IMR-90 (cell line): Measurements from ENCODE around the gene ZNF592. TPM values are rescaled to one million over a fixed set of nuclear protein-coding genes. Genes with fewer than 3 reads are reported as not detected.

Source experiments
- ATAC-seq: fragments of 200-7000 bp; cut with Tn5 transposase; 2 replicates; pipeline ENCODE4 v1.9.1; 2020; ENCODE audit warnings: low read depth, mild to moderate bottlenecking, moderate library complexity
- BruUV-seq: library from RNA; stranded (reverse); fragments of 400-500 nt; replicated peaks from 2 replicates; lab custom pipeline; 2021; lab: Mats Ljungman, UMichigan
- CTCF ChIA-PET: fragments of 300-600 bp; formaldehyde crosslinking; extraction: SDS; loops from one replicate; lab custom pipeline; 2021; ENCODE audit warnings: antibody characterized with exemption; lab: Yijun Ruan, JAX
- POLR2A ChIA-PET: fragments of 300-600 bp; sonication (Branson Sonifier 250); formaldehyde crosslinking; loops from one replicate; lab custom pipeline; 2022; ENCODE audit warnings: antibody characterized with exemption; ENCODE audit not compliant: unreplicated experiment; lab: Charles Lee
- DNase-seq: peaks from one replicate; pipeline ENCODE4 v3.0.0; 2013
- H2AFZ ChIP-seq: replicated peaks from 2 replicates; pipeline ENCODE3; 2013; ENCODE audit warnings: low read length, mild to moderate bottlenecking; ENCODE audit not compliant: poor library complexity
- H2AK5ac ChIP-seq: 2 replicates; pipeline ENCODE4 v1.6.1; 2013; ENCODE audit warnings: low read depth, low read length, inconsistent platforms
- H2AK9ac ChIP-seq: replicated peaks from 2 replicates; pipeline ENCODE3; 2013; ENCODE audit warnings: mild to moderate bottlenecking, low read depth, low read length, moderate library complexity; ENCODE audit not compliant: poor library complexity
- H2BK120ac ChIP-seq: 2 replicates; pipeline ENCODE4 v1.6.1; 2013; ENCODE audit warnings: low read depth, low read length, inconsistent platforms
- H2BK15ac ChIP-seq: 3 replicates; pipeline ENCODE4 v1.6.1; 2013; ENCODE audit warnings: low read depth, low read length, inconsistent platforms
- H2BK20ac ChIP-seq: 2 replicates; pipeline ENCODE4 v1.6.1; 2013; ENCODE audit warnings: low read depth, mild to moderate bottlenecking, inconsistent platforms, low read length, moderate library complexity
- H2BK5ac ChIP-seq: 2 replicates; pipeline ENCODE4 v1.6.1; 2013; ENCODE audit warnings: mild to moderate bottlenecking, low read depth, low read length, inconsistent platforms; ENCODE audit not compliant: poor library complexity, severe bottlenecking
- H3K14ac ChIP-seq: replicated peaks from 2 replicates; pipeline ENCODE4 v1.6.1; 2013; ENCODE audit warnings: low read depth, low read length, inconsistent platforms
- H3K18ac ChIP-seq: 2 replicates; pipeline ENCODE4 v1.6.1; 2013; ENCODE audit warnings: low read depth, low read length, control low read depth
- H3K23ac ChIP-seq: 2 replicates; pipeline ENCODE4 v1.6.1; 2013; ENCODE audit warnings: low read depth, low read length, inconsistent platforms
- H3K27ac ChIP-seq: 2 replicates; pipeline ENCODE4 v1.5.1; 2013; ENCODE audit warnings: mild to moderate bottlenecking, control low read depth, low read length; ENCODE audit not compliant: insufficient read depth
- H3K27me3 ChIP-seq: 2 replicates; pipeline ENCODE4 v1.6.1; 2013; ENCODE audit warnings: low read length; ENCODE audit not compliant: control insufficient read depth, insufficient read depth
- H3K36me3 ChIP-seq: 2 replicates; pipeline ENCODE4 v1.6.1; 2013; ENCODE audit warnings: low read length, mixed read lengths; ENCODE audit not compliant: control insufficient read depth, insufficient read depth
- H3K4ac ChIP-seq: 2 replicates; pipeline ENCODE4 v1.6.1; 2013; ENCODE audit warnings: low read depth, low read length, inconsistent platforms
- H3K4me1 ChIP-seq: 2 replicates; pipeline ENCODE4 v1.6.1; 2013; ENCODE audit warnings: low read length, mixed read lengths; ENCODE audit not compliant: control insufficient read depth, insufficient read depth
- H3K4me2 ChIP-seq: 2 replicates; pipeline ENCODE4 v1.6.1; 2013; ENCODE audit warnings: low read depth, mild to moderate bottlenecking, control low read depth, low read length, moderate library complexity
- H3K4me3 ChIP-seq: 2 replicates; pipeline ENCODE4 v1.5.1; 2013; ENCODE audit warnings: low read depth, mild to moderate bottlenecking, control low read depth, low read length, moderate library complexity; ENCODE audit not compliant: insufficient read depth
- H3K56ac ChIP-seq: 2 replicates; pipeline ENCODE4 v1.6.1; 2013; ENCODE audit warnings: low read length, inconsistent platforms; ENCODE audit not compliant: insufficient read depth; ENCODE audit errors: extremely low read depth
- H3K79me1 ChIP-seq, 2 experiments: 2 replicates each; pipeline ENCODE4 v1.6.1; 2013; ENCODE audit warnings: low read length in 2 of 2, inconsistent platforms in 1 of 2, low read depth in 1 of 2
- H3K9ac ChIP-seq: 2 replicates; pipeline ENCODE4 v1.6.1; 2013; ENCODE audit warnings: low read depth, low read length, control low read depth
- H3K9me1 ChIP-seq: 2 replicates; pipeline ENCODE4 v1.6.1; 2013; ENCODE audit warnings: low read length, inconsistent platforms; ENCODE audit not compliant: insufficient read depth
- H3K9me3 ChIP-seq: 2 replicates; pipeline ENCODE4 v1.6.1; 2013; ENCODE audit warnings: low read length; ENCODE audit not compliant: control insufficient read depth, insufficient read depth
- H4K20me1 ChIP-seq: 2 replicates; pipeline ENCODE4 v1.6.1; 2013; ENCODE audit warnings: low read length, inconsistent platforms; ENCODE audit not compliant: insufficient read depth
- H4K5ac ChIP-seq: 2 replicates; pipeline ENCODE4 v1.6.1; 2013; ENCODE audit warnings: mild to moderate bottlenecking, low read depth, low read length, control low read depth
- H4K8ac ChIP-seq, 2 experiments: 2 replicates each; pipeline ENCODE4 v1.6.1; 2013; ENCODE audit warnings: low read depth in 2 of 2, low read length in 2 of 2, control low read depth in 1 of 2, inconsistent platforms in 1 of 2
- H4K91ac ChIP-seq: 2 replicates; pipeline ENCODE4 v1.6.1; 2013; ENCODE audit warnings: low read depth, low read length, inconsistent platforms; ENCODE audit not compliant: insufficient read depth
- BHLHE40 ChIP-seq: fragments of 150-350 bp; IDR thresholded peaks from 2 replicates; pipeline ENCODE4 v1.6.1; 2016; ENCODE audit warnings: mild to moderate bottlenecking, low read depth, low read length
- CEBPB ChIP-seq: IDR thresholded peaks from 2 replicates; pipeline ENCODE4 v1.6.1; 2012; ENCODE audit warnings: low read depth, low read length, improper control_type of control experiment
- MAFK ChIP-seq: IDR thresholded peaks from 2 replicates; pipeline ENCODE4 v1.6.1; 2012; ENCODE audit warnings: low read depth, low read length, improper control_type of control experiment
- MXI1 ChIP-seq: IDR thresholded peaks from 2 replicates; pipeline ENCODE4 v1.6.1; 2012; ENCODE audit warnings: low read depth, mild to moderate bottlenecking, low read length, moderate library complexity, borderline replicate concordance
- NFE2L2 ChIP-seq: fragments of 150-350 bp; IDR thresholded peaks from 2 replicates; pipeline ENCODE4 v1.6.1; 2016; ENCODE audit warnings: low read depth, mild to moderate bottlenecking, low read length
- RFX5 ChIP-seq: IDR thresholded peaks from 2 replicates; pipeline ENCODE4 v1.8.0; 2012; ENCODE audit warnings: low read depth, mild to moderate bottlenecking, low read length, moderate library complexity
- WGBS, 2 experiments: methylation state at CpG; one replicate each; pipeline versions ENCODE4 v1.1.5 to v1.1.7; 2013; ENCODE audit warnings: missing lambda C conversion rate in 2 of 2; ENCODE audit not compliant: insufficient read length in 1 of 2; ENCODE audit errors: extremely low coverage in 2 of 2; 5-methylcytosine and 5-hydroxymethylcytosine counted together
- dilution Hi-C: fragments of 300-500 bp; cut with HindIII; formaldehyde crosslinking; loops from one replicate; pipeline ENCODE4 v1.14.3; 2018; ENCODE audit warnings: low sequenced_read_pairs; ENCODE audit not compliant: unreplicated experiment
- in situ Hi-C: fragments of 300-500 bp; cut with MboI; formaldehyde crosslinking; loops from 3 replicates; pipeline ENCODE4 v1.14.3; 2019; ENCODE audit warnings: low sequenced_read_pairs, inconsistent platforms, mixed read lengths
- intact Hi-C: fragments of 100-400 bp; cut with micrococcal nuclease; formaldehyde crosslinking; loops from 2 replicates; pipeline ENCODE4 v1.10.0; 2022
- polyA plus RNA-seq, 3 experiments: library from polyadenylated mRNA; depleted of rRNA; stranded (reverse); fragments of >200 nt; gene quantifications; 2 replicates each; pipeline ENCODE4 v1.2.3, GENCODE V29; 2012; ENCODE audit warnings: low replicate concordance in 1 of 3
- total RNA-seq: library from RNA; depleted of rRNA; stranded (reverse); fragments of >200 nt; gene quantifications from 2 replicates; pipeline ENCODE4 v1.2.3, GENCODE V29; 2012
- TF ChIP-seq, protein P1 (sequence below): fragments of 150-350 bp; IDR thresholded peaks from 2 replicates; pipeline ENCODE4 v1.6.1; 2017; ENCODE audit warnings: mild to moderate bottlenecking, antibody characterized with exemption, low read length, low read depth

Gene ZNF592
- total and polyA plus RNA-seq, 2 of the 4 experiments (the other 2 are of a cell fraction), result 4.3 to 10.2 TPM

DNA sequence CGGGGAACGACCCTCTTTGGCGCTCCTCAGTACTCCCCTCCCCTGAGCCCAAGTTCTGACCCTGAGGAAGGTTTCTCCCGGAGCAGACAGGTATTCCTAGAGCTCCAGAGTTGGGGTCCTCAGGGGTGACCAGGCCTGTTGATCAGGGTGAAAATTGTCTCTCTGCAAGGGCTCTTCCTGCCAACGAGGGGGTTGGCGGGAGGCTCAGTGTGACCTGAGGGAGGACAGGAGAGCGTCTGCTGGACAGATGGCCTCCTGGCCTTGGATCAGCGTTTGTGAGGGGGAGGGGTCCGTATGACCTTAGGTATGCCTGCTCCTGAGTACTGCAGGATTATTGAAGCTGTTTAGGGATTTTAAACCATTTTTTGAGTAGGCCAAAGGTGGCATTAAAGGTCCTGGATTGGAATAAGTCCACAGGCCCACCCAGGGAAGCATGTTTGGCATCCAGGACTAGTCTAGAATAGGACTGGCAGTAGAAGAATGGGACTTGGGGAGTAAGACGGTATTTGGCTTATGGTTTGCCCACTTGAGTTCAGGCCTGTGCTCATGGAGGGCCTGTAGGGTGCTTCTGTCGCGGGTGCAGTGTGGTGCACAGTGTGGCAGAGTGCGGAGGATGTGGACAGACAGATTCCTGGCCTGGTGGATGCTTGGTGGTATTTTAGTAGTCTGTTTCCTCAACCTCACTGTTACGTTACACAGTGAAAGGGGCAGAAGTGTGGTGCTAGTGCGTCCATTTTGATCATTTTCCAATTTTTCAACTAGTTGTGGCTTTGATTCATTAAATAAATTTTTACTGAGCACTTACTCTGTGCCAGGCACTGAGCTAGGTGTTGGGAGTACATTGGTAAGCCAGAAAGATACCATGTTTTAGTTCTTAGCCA lies 959 bp downstream of the ZNF592 start:
- H2AK5ac ChIP-seq, result peak overlapping the region; percentile 81
- H4K8ac ChIP-seq, result peak overlapping the region; percentile 39 to 45; a peak in 3 of 4 replicates
- no peaks in the 10 kb centered on the region for H3K9me3 ChIP-seq
- H3K27me3 ChIP-seq, result no peaks in the 10 kb centered on the region
- H2AFZ ChIP-seq, result peak overlapping the region; percentile 94
- peak overlapping the region; percentile 92 for H3K27ac ChIP-seq
- H3K4me1 ChIP-seq, result peaks cover 12% of the 10 kb centered on the region
- peak overlapping the region; percentile 55 for H3K18ac ChIP-seq
- no peak overlapping the region for H2BK15ac ChIP-seq
- H2BK20ac ChIP-seq, result no peak overlapping the region
- peak overlapping the region; percentile 80 for H2BK5ac ChIP-seq
- H3K4ac ChIP-seq, result peak overlapping the region; percentile 87
- H4K5ac ChIP-seq, result peak overlapping the region; percentile 43; the same call in 1 of the 2 replicates
- intact Hi-C loops, result loop anchor here (10.0 kb wide), 1 partner anchor 175 kb away; no protein-coding TSS in a partner anchor
- H3K23ac ChIP-seq, result peak overlapping the region; percentile 83
- BruUV-seq, result no TSS peak
- whole genome bisulfite sequencing, 2 experiments, result 0% methylated on average over 1 of the region's 15 CpGs; no CpG with 5 or more reads in 1 of the 2 experiments
- no peak for ATAC-seq
- H2BK120ac ChIP-seq, result no peak overlapping the region
- CTCF ChIA-PET, result no interaction called here
- in situ Hi-C loops, result no loop called here
- peaks cover 2% of the 10 kb centered on the region for H3K36me3 ChIP-seq
- H3K4me2 ChIP-seq, result peak overlapping the region; percentile 98
- H3K14ac ChIP-seq, result peak overlapping the region; percentile 56
- H3K9me1 ChIP-seq, result peaks cover 16% of the 10 kb centered on the region
- peak overlapping the region; percentile 70 for H4K91ac ChIP-seq
- peak overlapping the region; percentile 97 for H2AK9ac ChIP-seq
- peak overlapping the region; percentile 75 for H3K56ac ChIP-seq
- DNase-seq, result no peak
- POLR2A ChIA-PET, result no interaction called here
- H3K79me1 ChIP-seq, result peaks cover 21 to 65% of the 10 kb centered on the region in 2 experiments
- TF ChIP-seq NFE2L2 (no peak), MAFK (no peak), RFX5 (no peak), MXI1 (no peak), CEBPB (no peak), BHLHE40 (no peak)
- TF ChIP-seq, protein P1, sequence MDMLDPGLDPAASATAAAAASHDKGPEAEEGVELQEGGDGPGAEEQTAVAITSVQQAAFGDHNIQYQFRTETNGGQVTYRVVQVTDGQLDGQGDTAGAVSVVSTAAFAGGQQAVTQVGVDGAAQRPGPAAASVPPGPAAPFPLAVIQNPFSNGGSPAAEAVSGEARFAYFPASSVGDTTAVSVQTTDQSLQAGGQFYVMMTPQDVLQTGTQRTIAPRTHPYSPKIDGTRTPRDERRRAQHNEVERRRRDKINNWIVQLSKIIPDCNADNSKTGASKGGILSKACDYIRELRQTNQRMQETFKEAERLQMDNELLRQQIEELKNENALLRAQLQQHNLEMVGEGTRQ, result no peak
- dilution Hi-C loops, result no loop called here
- H4K20me1 ChIP-seq, result peaks cover 49% of the 10 kb centered on the region
- H3K4me3 ChIP-seq, result peak overlapping the region; percentile 99
- H3K9ac ChIP-seq, result peak overlapping the region; percentile 98
